HG02870 (cell line): ENCODE results near the gene UGT1A10.

ENCODE experiments used
- ATAC-seq: cut with Tn5 transposase; IDR thresholded peaks from one replicate; pipeline ENCODE4 v1.9.1; 2021; ENCODE audit warnings: mild to moderate bottlenecking, moderate library complexity; ENCODE audit not compliant: unreplicated experiment

The UGT1A10 gene

GRCh38 chr2:233768076-233768475 lies 131.8 kb downstream of the UGT1A10 start:
- no peak for ATAC-seq

DNA sequence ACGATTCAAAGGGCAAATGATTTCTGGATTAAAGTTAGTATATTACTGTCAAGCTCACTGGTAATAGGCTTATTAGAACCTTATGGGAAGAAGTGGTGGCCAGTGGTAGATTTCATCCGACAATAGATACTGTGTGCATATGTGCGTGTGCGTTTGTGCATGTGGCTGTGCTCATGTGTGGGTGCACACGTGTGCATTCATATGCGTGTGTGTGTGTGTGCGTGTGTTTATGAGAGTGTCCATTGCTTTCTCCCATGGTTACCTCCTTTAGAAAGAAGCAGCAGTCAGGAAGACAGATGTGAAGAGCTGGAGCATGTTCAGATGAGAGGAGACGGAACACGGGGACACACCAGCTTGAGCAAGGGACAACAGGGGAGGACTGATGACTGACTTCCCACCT lies 133.0 kb downstream of the UGT1A10 start:
- ATAC-seq, result no peak

DNA sequence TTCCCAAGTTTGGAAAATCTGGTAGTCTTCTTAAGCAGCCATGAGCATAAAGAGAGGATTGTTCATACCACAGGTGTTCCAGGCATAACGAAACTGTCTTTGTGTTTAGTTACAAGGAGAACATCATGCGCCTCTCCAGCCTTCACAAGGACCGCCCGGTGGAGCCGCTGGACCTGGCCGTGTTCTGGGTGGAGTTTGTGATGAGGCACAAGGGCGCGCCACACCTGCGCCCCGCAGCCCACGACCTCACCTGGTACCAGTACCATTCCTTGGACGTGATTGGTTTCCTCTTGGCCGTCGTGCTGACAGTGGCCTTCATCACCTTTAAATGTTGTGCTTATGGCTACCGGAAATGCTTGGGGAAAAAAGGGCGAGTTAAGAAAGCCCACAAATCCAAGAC lies 135.9 kb downstream of the UGT1A10 start:
- ATAC-seq, result no peak

DNA sequence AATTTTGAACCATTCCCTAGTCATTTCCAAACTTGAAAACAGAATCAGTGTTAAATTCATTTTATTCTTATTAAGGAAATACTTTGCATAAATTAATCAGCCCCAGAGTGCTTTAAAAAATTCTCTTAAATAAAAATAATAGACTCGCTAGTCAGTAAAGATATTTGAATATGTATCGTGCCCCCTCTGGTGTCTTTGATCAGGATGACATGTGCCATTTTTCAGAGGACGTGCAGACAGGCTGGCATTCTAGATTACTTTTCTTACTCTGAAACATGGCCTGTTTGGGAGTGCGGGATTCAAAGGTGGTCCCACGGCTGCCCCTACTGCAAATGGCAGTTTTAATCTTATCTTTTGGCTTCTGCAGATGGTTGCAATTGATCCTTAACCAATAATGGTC lies 136.3 kb downstream of the UGT1A10 start:
- no peak for ATAC-seq

- ATAC-seq, result no peak
Measured at GRCh38 chr2:233773854-233774253, 137.6 kb downstream of the UGT1A10 start.

- ATAC-seq, result no peak
Measured at GRCh38 chr2:233775414-233775813, 139.2 kb downstream of the UGT1A10 start.

DNA sequence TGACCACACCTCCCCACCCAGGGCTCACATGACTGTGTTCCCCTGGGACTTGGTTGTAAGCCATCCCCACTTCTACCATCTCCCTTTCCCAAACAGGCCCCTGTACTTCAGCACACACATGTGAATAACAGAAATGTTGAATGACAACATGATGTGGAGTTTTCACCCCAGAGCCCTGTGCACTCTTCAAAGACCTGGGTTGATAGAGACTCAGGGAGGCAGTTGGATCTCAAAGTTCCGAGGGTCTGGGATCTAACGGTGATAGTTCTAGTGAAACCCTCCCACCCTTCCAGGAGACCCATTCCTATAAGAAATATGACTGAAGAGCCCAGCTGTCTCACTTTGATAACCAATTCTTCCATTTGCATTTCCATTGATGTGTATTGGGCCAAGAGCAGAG lies 141.8 kb downstream of the UGT1A10 start, which contains the start of gene MROH2A:
Gene MROH2A (plus strand): TSS at position 301 of the 400 bp plus-strand sequence. CDS start 1,029 bp downstream, outside the sequence.
- ATAC-seq, result no peak

- no peak for ATAC-seq
Measured at GRCh38 chr2:233779722-233780121, 143.5 kb downstream of the UGT1A10 start.

GRCh38 chr2:233780771-233781170 lies 144.5 kb downstream of the UGT1A10 start:
- no peak for ATAC-seq

- ATAC-seq, result no peak
Measured at GRCh38 chr2:233789554-233789953, 153.3 kb downstream of the UGT1A10 start.

GRCh38 chr2:233791151-233791882 lies 155.1 kb downstream of the UGT1A10 start:
- ATAC-seq, result no peak

DNA sequence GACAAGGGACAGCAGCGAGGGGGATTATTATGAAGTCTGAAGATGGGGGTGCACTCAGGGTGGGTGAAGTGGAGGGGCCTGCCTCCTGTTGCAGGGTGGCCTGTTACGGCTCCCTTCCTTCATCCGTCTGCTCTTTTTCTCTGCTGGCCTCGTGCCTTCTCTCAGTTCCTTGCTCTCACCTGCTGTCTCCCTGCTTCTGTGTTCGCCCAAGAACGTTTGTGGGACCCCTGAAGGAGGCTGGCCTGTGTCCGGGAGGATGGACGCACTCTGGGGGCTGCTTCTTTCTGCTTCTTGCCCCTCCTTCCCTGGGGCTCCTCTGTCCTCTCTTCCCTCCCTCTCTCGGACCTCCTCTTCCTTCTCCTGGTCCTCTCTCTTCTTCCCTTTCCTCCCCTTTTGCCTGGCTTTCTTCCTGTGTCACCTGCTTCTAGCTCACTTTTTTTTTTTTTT lies 155.7 kb downstream of the UGT1A10 start:
- no peak for ATAC-seq

DNA sequence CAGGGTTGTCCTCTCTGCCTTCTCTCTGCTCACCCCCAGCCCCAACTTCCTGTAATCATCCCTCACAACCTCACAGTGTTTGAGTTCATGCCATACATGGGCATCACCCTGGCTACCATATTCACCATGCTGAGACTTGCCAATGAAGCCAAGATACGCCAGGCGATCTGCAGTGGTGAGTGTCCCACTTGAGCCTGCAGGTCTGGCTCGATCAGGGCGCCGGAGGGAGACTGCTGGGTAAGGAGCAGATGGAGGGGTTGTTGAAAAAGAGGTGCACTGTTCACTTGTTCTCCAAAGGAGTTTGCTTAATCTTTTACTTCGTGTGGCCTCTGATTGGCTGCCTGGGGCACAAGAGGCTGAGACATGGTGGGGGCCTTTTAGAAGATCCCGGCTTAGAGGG lies 156.5 kb downstream of the UGT1A10 start:
- ATAC-seq, result no peak

DNA sequence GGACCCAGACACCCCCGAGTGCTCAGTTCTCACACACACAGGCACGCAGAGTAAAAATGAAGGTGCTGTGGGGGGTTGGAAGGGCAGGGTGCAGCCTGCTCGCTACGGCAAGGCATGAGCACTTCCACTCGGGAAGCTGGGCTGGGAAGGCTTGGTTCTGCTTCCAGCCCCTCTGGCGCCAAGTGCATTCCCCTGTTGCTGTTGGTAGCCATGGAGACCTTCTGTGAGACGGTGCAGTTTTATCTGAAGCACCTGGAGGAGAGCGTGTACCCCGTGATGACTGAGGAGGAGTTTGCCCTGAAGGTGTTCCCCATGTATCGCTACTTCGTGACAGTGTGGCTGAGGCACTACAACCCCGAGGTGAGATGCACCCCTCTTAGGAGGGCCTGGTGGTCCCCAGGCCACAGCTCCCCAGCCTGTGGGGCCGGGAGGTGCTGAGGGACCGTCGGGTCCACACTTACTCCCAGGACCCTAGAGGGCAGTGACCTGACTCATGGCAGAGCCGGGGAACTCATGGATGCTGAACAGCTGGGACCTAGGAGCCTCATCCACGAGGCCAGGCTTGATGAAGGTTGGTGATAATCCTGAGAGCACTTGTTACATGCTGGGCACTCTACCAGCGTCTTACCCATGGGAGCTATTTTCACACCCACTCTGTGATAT lies 157.3 kb downstream of the UGT1A10 start:
- no peak for ATAC-seq

- ATAC-seq, result no peak
Measured at GRCh38 chr2:233794128-233794658, 157.9 kb downstream of the UGT1A10 start.

DNA sequence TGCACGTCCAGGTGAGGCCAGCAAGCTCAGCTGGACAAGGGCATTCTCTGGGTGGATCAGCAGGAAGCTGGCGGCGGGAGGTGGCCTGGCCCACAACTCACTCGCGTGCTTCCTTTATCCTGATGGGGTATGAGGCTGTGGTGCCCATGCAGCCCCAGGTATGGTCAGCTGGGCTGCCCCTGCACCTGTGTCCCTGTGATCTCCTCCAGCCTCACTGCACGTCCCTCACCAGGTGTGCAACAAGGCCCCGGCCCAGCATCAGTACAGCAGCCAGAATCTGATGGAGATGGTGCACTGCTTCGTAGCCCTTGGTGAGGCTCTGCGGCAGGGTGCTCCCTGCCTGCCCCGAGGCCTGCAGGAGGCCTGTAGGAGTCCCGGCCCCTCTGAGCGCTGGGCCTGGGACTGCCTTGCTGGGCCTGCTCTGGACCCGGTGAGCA lies 159.5 kb downstream of the UGT1A10 start:
- ATAC-seq, result no peak

DNA sequence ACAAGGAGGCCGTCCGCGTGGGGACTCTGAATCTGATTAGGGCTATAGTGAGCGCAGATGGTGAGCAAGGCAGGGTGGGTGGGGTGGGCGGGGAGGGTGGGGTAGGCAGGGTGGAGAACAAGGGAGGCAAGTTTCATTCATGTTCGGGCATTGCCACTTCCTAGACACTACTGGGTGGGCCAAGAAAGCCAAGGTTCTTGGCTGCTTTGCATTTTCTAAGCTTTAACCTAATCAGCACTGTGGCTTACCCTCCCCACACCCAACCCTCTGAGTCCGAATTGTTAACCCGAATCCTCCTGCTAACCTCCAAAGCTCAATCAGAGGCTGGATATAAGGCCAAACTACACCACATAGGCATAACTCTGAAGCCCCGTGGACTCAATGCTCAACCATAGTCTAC lies 160.0 kb downstream of the UGT1A10 start:
- ATAC-seq, result no peak

GRCh38 chr2:233798335-233799086 lies 162.3 kb downstream of the UGT1A10 start:
- ATAC-seq, result no peak

GRCh38 chr2:233799087-233799665 lies 162.9 kb downstream of the UGT1A10 start:
- ATAC-seq, result no peak

GRCh38 chr2:233799716-233800115 lies 163.5 kb downstream of the UGT1A10 start:
- no peak for ATAC-seq

- no peak for ATAC-seq
Measured at GRCh38 chr2:233800208-233800607, 164.0 kb downstream of the UGT1A10 start.
